Pulmonary artery endothelial cell (primary cell): Measurements from ENCODE around the gene SLC48A1. TPM values are rescaled to one million over a fixed set of nuclear protein-coding genes. Genes with fewer than 3 reads are reported as not detected.

ENCODE experiments used
- DNase-seq: peaks from one replicate; pipeline ENCODE4 v3.0.0-alpha.2; 2011; ENCODE audit warnings: low read depth, low spot score
- total RNA-seq: library from RNA; depleted of rRNA; stranded (reverse); fragments of >200 nt; gene quantifications from 2 replicates; pipeline ENCODE4 v1.2.3, GENCODE V29; 2014

The SLC48A1 gene
- 12.9 and 19.8 TPM in 2 replicates for total RNA-seq

DNA sequence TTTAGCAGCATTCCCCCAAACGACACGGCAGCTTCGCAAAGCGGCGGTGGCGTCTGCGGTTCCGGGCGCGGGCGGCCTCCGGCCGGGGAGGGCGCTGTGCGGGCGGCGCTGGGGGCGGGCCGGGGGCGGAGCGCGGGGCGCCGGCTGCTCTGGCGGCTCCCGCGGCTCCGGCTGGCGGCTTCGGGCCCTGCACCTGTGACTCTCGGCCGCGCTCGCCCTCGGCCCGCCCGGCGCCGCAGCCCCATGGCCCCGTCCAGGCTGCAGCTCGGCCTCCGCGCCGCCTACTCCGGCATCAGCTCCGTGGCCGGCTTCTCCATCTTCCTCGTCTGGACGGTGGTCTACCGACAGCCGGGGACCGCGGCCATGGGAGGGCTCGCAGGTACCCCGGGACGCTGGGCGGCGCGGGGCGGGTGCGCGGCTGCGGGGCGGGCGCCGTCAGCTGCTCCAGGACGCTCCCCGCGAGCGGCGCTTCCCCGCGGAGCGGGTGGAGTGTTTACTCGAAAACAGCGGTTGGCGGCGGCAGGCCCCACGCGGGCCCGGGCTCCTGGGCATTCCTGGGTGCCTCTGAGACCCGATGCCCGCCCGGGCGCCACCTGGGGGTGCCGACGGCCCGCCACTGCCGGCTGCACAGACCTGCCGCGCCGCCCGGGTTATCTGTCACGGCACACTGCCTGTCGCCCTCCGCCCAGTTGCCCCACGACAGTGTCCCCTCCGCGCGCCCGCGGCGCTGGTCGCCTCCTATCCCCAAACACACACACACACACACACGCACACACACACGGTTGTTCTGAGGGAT is at the start of gene SLC48A1:
SLC48A1 (plus strand) TSS at position 177 of the 796 bp plus-strand sequence; CDS start at position 244, 67 bp downstream.
- DNase-seq: no peak

DNA sequence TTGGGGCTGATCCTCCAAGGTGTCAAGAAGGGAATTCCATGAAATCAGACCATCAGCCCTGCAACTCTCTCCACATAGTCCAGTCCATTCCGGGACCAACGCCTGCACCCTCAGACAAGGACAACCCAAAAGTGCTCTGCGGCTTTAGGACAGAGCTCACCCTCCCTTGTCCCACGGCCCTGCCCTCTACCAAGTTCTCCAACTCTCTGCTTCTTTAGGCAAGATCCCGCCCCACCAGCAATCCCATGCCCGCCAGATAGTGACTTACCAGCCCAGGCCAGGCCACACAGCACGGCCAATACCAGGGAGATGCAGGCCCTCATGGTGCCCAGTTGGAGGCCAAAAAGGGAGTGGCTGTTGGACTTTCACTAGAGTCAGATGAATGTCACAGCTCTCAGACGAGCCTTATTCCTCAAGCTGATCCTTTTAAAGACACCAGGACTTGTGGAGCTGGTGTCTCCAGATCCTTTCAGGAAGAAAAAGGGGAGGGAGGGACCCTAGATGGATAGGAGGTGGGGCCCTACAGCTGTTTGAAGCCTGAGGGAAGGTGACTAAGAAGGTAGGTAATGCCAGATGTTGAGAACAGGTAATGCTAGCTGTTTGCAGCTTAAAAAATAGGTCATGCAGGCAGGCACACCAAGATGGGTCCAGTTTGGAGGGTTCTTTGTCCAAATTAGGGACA is 47.8 kb upstream of the SLC48A1 start, which contains the start of gene ENDOU:
ENDOU (minus strand) TSS at position 400 of the 682 bp plus-strand sequence; CDS start at position 323, 77 bp downstream.
- no peak for DNase-seq

DNA sequence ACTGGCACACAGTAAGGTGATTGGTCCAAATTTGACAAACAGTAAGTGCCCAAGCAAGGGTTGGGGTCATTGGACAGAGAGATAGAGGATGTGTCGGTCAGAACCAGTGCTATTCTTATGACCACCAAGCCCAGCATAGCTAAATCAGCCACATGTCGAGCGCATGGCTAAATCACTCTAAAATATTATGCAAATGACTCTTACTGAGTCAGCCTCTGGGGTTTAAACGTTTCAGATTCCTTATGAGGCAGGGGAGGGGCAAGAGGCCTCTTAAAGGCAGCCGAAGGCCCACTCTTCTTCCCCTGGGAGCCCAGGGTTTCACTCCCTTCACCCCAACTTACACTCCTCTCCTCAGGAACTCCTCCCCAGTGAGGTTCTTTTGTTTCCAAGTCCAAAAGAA is 47.1 kb upstream of the SLC48A1 start:
- DNase-seq: no peak

DNA sequence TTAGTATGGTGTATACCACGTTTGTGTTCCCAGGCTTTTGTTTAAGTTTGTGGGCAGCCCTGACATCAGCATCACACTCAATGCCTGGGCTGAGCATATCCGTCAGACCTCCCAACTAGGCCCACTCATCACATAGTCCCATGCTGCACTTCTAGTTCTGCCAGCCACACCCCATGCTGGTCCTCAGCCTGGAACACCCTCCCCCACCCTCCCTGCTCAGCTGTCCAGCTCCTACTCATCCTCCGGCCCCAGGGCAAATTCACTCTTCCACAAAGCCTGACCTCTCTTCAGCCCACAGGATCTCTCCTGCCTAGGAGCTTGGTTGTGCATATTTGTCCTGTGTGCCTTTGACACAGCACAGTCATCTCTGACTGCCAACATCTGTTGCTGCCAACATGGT is 43.8 kb upstream of the SLC48A1 start:
- DNase-seq: no peak

DNA sequence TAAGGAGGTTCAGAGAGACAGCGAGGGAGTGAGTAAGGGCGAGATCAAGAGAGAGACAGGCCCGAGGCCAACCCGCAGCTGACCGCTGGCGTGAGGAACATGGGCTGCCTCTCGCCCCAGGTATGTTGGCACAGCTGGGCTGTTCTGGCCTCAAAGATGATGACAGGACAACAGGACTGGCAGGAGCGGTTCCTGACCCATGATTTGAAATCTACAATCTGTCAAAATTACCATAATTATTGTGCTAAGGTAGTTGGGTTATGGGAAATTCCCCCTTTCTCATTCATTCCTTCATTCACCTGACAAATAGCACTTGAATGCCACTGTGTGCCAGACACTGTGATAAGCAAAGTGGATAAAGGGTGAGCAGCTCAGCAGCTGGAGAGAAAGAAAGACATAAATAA is 42.7 kb upstream of the SLC48A1 start:
- no peak for DNase-seq

DNA sequence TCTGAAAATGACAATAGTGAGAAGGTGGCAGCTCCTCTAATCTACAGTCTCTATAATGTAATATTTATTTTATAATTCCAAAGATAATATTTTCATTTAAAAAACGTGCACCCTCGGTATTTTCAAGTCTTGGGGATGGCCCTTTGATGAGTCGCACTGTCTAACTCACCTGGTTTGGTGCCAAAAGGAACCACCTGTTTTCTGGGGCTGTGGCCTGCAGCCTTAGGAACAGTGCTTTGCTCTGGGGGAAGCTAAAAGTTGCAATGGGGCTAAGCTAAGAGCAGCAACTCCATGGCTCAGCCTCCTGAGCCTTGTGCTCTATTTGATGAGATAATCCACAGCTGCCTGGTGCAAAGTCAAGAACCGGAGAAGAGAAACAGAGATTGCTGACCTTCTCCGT is 41.3 kb upstream of the SLC48A1 start:
- DNase-seq: no peak

GRCh38 chr12:47732504-47732903 is 40.5 kb upstream of the SLC48A1 start:
- no peak for DNase-seq

DNA sequence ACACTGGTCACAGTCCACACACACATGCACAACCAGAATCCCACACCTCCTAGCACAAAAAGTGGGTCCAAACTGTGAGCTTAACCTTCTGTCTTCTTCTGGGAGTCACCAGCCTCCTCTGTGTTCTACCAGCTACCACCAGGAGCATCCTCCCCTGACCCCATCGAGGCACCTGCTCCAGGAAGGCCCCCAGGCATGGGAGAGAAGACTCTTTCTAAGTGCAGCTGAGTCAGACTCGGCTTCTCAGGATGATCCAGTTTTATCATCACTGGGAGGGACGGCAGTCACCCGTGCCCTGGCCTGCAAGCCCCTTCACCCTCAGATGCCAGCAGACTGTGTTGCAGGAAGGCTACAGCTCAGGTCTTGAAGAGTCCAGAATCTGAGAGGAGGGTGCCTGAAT is 39.9 kb upstream of the SLC48A1 start:
- DNase-seq: no peak

GRCh38 chr12:47734725-47735480 is 38.1 kb upstream of the SLC48A1 start:
- DNase-seq: no peak

GRCh38 chr12:47735649-47736048 is 37.4 kb upstream of the SLC48A1 start:
- DNase-seq: no peak

DNA sequence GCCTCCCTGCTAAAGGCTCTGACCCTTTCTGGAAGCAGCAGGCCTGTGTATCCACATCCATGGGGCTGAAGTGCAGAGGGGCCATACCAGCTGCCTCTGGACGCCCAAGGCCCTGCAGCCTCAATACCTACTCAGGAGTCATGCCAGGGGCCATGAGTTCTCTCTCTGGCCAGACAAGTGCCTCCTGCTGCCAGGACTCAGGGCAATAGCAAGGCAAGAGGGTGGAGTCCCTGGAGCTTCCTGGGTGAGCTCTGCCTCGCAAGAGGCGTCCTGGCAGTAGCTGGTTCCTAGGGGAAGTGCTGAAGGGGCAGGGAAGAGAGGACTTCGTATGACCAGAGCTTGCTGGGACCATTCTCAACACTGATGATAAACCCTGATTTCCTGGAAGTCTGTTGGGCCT is 36.8 kb upstream of the SLC48A1 start:
- no peak for DNase-seq

DNA sequence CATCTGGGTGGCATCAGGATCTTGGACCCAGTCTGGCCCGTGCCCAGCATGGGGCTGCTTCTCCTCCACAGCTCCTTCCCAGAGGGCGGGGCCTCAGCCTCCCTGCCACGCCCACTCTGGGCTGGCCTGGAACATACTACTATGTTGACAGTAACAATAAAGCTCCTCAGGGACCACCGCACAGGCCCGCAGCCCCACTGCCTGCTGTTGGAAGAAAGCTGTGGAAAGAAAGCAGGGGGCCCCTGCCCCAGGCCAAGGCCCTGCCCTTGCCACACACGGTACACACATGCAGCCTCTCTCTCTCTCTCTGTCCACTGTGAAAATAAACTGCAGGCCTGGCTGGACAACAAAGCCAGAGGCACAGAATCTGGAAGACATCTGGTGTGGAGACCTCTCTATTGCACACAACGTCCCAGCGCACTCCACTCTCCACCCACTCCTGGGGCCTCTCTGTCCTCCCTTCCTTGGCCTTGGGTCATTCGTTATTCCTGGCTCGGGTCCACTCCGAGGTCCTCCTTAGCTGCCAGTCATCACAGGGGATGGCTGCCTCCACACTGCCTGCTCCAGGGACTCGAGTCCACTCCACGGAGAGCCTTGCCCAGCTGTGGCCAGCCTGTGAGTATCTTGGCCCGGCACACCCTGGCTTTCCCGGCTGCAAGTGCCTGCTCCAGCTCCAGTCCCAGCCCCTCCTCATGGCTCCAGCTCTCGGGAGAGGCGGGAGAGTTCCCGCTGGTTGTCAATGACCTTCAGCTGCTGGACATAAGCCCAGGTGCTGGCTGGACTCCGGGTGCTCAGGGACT is 36.0 kb upstream of the SLC48A1 start:
- no peak for DNase-seq

DNA sequence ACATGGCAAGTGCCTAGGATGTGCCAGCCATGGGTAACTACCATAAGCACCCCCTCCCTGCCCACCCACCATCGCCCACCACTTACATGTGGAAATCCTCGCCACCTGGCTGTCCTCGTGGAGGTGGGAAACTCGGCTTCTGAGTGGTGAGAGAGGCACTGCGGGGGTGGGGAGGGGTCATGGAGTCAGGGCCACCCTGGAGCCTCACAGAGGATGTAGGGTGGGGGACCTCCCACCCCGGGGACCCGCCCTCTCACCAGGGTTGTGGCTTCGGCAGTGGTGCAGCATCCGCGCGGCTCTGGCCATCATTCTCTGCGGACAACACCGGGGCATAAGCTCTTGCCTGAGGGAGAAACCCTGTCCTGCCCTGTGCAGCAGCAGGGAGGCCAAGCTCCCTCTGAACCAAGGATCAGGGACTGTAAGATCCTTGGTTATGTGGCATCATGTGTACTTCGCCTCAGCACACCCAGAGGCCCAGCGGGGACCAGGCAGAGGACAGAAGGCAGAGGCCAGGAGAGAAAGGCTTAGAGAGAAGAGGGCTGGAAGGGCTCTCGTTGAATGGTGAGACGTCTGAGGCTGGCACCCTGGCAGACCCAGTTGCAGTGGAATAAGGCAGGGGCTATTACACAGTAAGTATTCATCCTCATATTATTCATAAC is 35.0 kb upstream of the SLC48A1 start:
- no peak for DNase-seq

GRCh38 chr12:47739297-47739696 is 33.7 kb upstream of the SLC48A1 start:
- no peak for DNase-seq

DNA sequence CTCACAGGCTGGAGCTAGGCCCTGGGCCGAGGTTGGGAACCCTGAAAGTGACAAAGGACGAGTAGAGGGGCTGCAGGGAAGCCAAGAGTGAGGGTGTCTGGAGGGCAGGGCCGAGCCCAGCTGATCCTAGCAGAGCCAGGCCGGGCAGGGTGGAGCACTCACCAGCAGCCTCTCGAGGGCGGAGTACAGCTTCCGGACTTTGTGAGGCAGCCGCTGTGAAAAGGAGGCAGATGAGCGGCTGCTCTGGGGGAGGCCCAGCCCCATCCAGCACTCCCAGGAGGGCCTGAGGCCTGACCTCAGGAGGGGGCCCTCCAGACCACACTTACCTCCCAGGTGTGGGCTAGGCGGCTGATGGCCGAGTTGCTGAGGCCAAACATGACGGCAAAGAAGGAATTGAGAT is 33.1 kb upstream of the SLC48A1 start:
- no peak for DNase-seq

DNA sequence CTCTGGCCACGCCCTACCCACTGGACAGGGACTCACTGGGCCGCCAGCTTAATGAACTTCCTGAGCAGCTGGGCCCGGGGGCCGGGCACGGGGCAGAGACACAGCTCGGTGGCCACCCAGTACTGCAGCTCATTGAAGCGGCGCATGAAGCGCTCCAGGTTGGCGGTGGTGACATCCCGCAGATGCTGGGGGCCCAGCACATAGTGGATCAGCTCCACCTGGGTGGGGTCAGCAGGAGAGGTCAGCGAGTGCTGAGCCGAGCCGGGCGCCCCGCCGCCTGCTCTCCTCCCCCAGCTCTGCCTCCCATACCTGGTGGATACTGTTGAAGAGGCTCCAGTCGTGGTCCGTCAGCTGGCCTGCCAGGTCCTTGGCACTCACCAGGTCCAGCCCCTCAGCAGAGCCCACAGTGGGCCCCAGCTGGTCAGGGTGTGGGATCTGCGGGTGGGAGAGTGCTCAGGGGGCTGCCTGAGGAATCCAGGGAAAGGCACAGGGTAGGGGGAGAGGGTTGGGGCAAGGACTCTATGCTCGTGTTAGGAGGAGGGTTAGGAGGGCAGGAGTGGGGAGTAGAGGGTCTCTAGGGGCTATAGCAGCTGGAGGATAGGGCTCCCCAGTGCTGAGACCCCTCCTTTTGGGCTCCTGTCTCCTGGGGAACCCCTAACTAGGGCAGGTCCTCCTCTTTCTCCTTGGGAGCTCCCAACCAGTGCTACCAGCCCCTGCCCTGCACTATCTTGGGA is 32.3 kb upstream of the SLC48A1 start:
- DNase-seq: no peak

GRCh38 chr12:47741340-47741703 is 31.7 kb upstream of the SLC48A1 start:
- no peak for DNase-seq

- DNase-seq: no peak
Observed at GRCh38 chr12:47742253-47742825, 30.7 kb upstream of the SLC48A1 start.

GRCh38 chr12:47743311-47743860 is 29.7 kb upstream of the SLC48A1 start:
- no peak for DNase-seq
